GM20000 (cell line): ENCODE results near the gene TBC1D2.
A peak's percentile ranks its signal among the peaks of the same experiment; 100 is the strongest.
"Not testable (repeated sequence)": the region's sequence is repeated elsewhere in the genome, so short reads cannot be mapped to it uniquely, and the experiment has no call there.

ENCODE experiments used
- DNase-seq: peaks from one replicate; pipeline ENCODE4 v3.0.0; 2012; ENCODE audit warnings: low spot score
- CTCF ChIP-seq: IDR thresholded peaks from 2 replicates; pipeline ENCODE4 v1.5.1; 2012; ENCODE audit warnings: mild to moderate bottlenecking, control low read depth; ENCODE audit errors: extremely low read depth, missing control alignments

Gene TBC1D2

GRCh38 chr9:98272083-98272482, 16.6 kb upstream of the TBC1D2 start:
- TF ChIP-seq CTCF: no peak
- DNase-seq: no peak

GRCh38 chr9:98271479-98271878, 16.0 kb upstream of the TBC1D2 start:
- DNase-seq: no peak
- TF ChIP-seq CTCF: no peak

- DNase-seq: not testable (repeated sequence)
Measured at GRCh38 chr9:98270284-98270683, 14.8 kb upstream of the TBC1D2 start.

- not testable (repeated sequence) for DNase-seq
Measured at GRCh38 chr9:98269652-98270051, 14.2 kb upstream of the TBC1D2 start.

GRCh38 chr9:98267556-98267955, 12.1 kb upstream of the TBC1D2 start:
- not testable (repeated sequence) for DNase-seq

GRCh38 chr9:98264516-98264915, 9.1 kb upstream of the TBC1D2 start:
- no peak for TF ChIP-seq CTCF
- no peak for DNase-seq

- peak; percentile 76 for DNase-seq
- TF ChIP-seq CTCF: peak; percentile 92
Measured at GRCh38 chr9:98263482-98264357, 8.3 kb upstream of the TBC1D2 start.

GRCh38 chr9:98263080-98263479, 7.6 kb upstream of the TBC1D2 start:
- TF ChIP-seq CTCF: no peak

GRCh38 chr9:98262056-98262455, 6.6 kb upstream of the TBC1D2 start:
- DNase-seq: no peak
- no peak for TF ChIP-seq CTCF

More at GRCh38 chr9:98263080-98263479, 7.6 kb upstream of the TBC1D2 start:
- DNase-seq: no peak
